Endothelial cell of umbilical vein (primary cell): ENCODE data around the gene MUTYH. TPM values are rescaled to one million over a fixed set of nuclear protein-coding genes. Genes with fewer than 3 reads are reported as not detected.

Experiments used
- BruUV-seq: library from RNA; stranded (reverse); fragments of 400-500 nt; replicated peaks from 2 replicates; lab custom pipeline; 2021; lab: Mats Ljungman, UMichigan
- CTCF ChIA-PET: fragments of 300-600, 350-600 bp; sonication (Branson Sonifier 250); formaldehyde crosslinking; loops from one replicate; lab custom pipeline; 2021; ENCODE audit warnings: antibody characterized with exemption, inconsistent platforms; lab: Charles Lee
- POLR2A ChIA-PET: fragments of 300-600, 350-600 bp; sonication (Branson Sonifier 250); formaldehyde crosslinking; loops from one replicate; lab custom pipeline; 2021; ENCODE audit warnings: antibody characterized with exemption, inconsistent platforms; lab: Charles Lee
- DNase-seq: peaks from one replicate; pipeline ENCODE4 v3.0.0-alpha.2; 2011; ENCODE audit warnings: low read depth, low spot score
- FAIRE-seq: peaks from 2 replicates; lab custom pipeline; 2011; peaks lifted over from hg19 to GRCh38; lab: Jason Lieb, UNC
- H2AFZ ChIP-seq: 2 replicates; pipeline ENCODE4 v1.6.0; 2012; ENCODE audit warnings: low read depth, low read length, control low read depth, inconsistent platforms
- H3K27ac ChIP-seq: 2 replicates; pipeline ENCODE4 v1.5.1; 2011; ENCODE audit warnings: low read depth, mild to moderate bottlenecking, control low read depth, low read length, moderate library complexity; ENCODE audit not compliant: insufficient read depth
- H3K27me3 ChIP-seq, 2 experiments: 2 replicates each; pipeline versions ENCODE4 v1.6.0 to v1.6.1; 2011; ENCODE audit warnings: low read length in 2 of 2, mixed read lengths in 1 of 2; ENCODE audit not compliant: control insufficient read depth in 2 of 2, insufficient read depth in 2 of 2
- H3K36me3 ChIP-seq, 2 experiments: 2 replicates in 1 of 2; 3 replicates in 1 of 2; pipeline ENCODE4 v1.5.1; 2011; ENCODE audit warnings: low read length in 2 of 2, mild to moderate bottlenecking in 1 of 2, moderate library complexity in 1 of 2; ENCODE audit not compliant: control insufficient read depth in 2 of 2, insufficient read depth in 2 of 2; ENCODE audit errors: extremely low read depth in 1 of 2
- H3K4me1 ChIP-seq: 3 replicates; pipeline ENCODE4 v1.5.1; 2011; ENCODE audit warnings: mild to moderate bottlenecking, low read length; ENCODE audit not compliant: control insufficient read depth, insufficient read depth; ENCODE audit errors: extremely low read depth
- H3K4me2 ChIP-seq: 2 replicates; pipeline ENCODE4 v1.6.1; 2011; ENCODE audit warnings: low read length, control low read depth, mixed read lengths; ENCODE audit not compliant: insufficient read depth
- H3K4me3 ChIP-seq, 3 experiments: fragments of 200-600 bp in 1 of 3; sonication (generic), shearing (Covaris generic) in 1 of 3; replicated peaks in 1 of 3; 2 replicates each; pipeline ENCODE4 v1.5.1; 2011 to 2016; ENCODE audit warnings: control low read depth in 3 of 3, low read length in 3 of 3, mild to moderate bottlenecking in 2 of 3, inconsistent platforms in 1 of 3, low read depth in 1 of 3, moderate library complexity in 1 of 3; ENCODE audit not compliant: insufficient read depth in 1 of 3
- H3K79me2 ChIP-seq: 2 replicates; pipeline ENCODE4 v1.6.0; 2012; ENCODE audit warnings: low read length, inconsistent platforms; ENCODE audit not compliant: control insufficient read depth, insufficient read depth
- H3K9ac ChIP-seq: replicated peaks from 2 replicates; pipeline ENCODE3; 2011; ENCODE audit warnings: low read length, control low read depth; ENCODE audit not compliant: insufficient read depth; ENCODE audit errors: extremely low read depth
- H3K9me1 ChIP-seq: replicated peaks from 3 replicates; pipeline ENCODE4 v1.6.0; 2011; ENCODE audit warnings: mild to moderate bottlenecking, low read length; ENCODE audit not compliant: control insufficient read depth, insufficient read depth; ENCODE audit errors: extremely low read depth
- H3K9me3 ChIP-seq: replicated peaks from 2 replicates; pipeline ENCODE4 v1.5.1; 2012; ENCODE audit warnings: low read length, inconsistent platforms; ENCODE audit not compliant: control insufficient read depth, insufficient read depth
- H4K20me1 ChIP-seq: replicated peaks from 2 replicates; pipeline ENCODE3; 2011; ENCODE audit warnings: mild to moderate bottlenecking, low read length; ENCODE audit not compliant: control insufficient read depth, insufficient read depth; ENCODE audit errors: extremely low read depth
- EZH2 ChIP-seq: IDR thresholded peaks from 2 replicates; pipeline ENCODE4 v1.6.1; 2012; ENCODE audit warnings: borderline replicate concordance, low read depth, mild to moderate bottlenecking, moderate library complexity, low read length, inconsistent platforms; ENCODE audit not compliant: severe bottlenecking
- FOS ChIP-seq: IDR thresholded peaks from 2 replicates; pipeline ENCODE4 v1.6.1; 2011; ENCODE audit warnings: mild to moderate bottlenecking, low read length, moderate library complexity, borderline replicate concordance; ENCODE audit not compliant: insufficient read depth
- GATA2 ChIP-seq: IDR thresholded peaks from 2 replicates; pipeline ENCODE4 v1.7.0; 2011; ENCODE audit warnings: low read depth, mild to moderate bottlenecking, moderate library complexity, mixed read lengths, low read length; ENCODE audit not compliant: insufficient read length, insufficient read depth
- JUN ChIP-seq: IDR thresholded peaks from 2 replicates; pipeline ENCODE4 v1.6.1; 2011; ENCODE audit warnings: borderline replicate concordance, low read depth; ENCODE audit not compliant: insufficient read length, insufficient read depth
- MAX ChIP-seq: IDR thresholded peaks from 2 replicates; pipeline ENCODE4 v1.6.1; 2011; ENCODE audit not compliant: insufficient read depth, insufficient read length
- MYC ChIP-seq: IDR thresholded peaks from one replicate; pipeline ENCODE4 v1.6.1; 2011; ENCODE audit warnings: mild to moderate bottlenecking, low read depth, low read length
- POLR2A ChIP-seq: IDR thresholded peaks from 2 replicates; pipeline ENCODE4 v1.6.1; 2012; ENCODE audit warnings: low read depth, mild to moderate bottlenecking, control low read depth, low read length
- POLR2AphosphoS5 ChIP-seq: IDR thresholded peaks from 2 replicates; pipeline ENCODE4 v1.6.1; 2012; ENCODE audit warnings: low read depth, mild to moderate bottlenecking, control low read depth, low read length, moderate library complexity; ENCODE audit not compliant: insufficient read depth
- dilution Hi-C: fragments of 300-500 bp; cut with MboI; formaldehyde crosslinking; loops from one replicate; pipeline ENCODE4 v1.15.0; 2019; ENCODE audit warnings: low sequenced_read_pairs; ENCODE audit not compliant: extremely low pct_ligation_motif_present
- intact Hi-C: fragments of 100-400 bp; cut with micrococcal nuclease; formaldehyde crosslinking; loops from one replicate; pipeline ENCODE4 v1.10.0; 2022
- polyA plus RNA-seq, 4 experiments: library from polyadenylated mRNA; depleted of rRNA in 3 of 4; stranded (reverse) in 3 of 4; unstranded in 1 of 4; fragments of >200 nt; gene quantifications; 2 replicates each; pipeline versions ENCODE4 v1.2.1 to v1.2.3, GENCODE V29; 2011 to 2012; ENCODE audit warnings: missing spikeins in 1 of 4
- total RNA-seq: library from RNA; stranded (reverse); gene quantifications from 2 replicates; pipeline ENCODE4 v1.2.3, GENCODE V29; 2021
- TF ChIP-seq, protein P1 (sequence below), 2 donors: IDR thresholded peaks; 1 replicate in 1 of 2; 2 replicates in 1 of 2; pipeline ENCODE4 v1.5.1; 2011; ENCODE audit warnings: low read length in 2 of 2, mild to moderate bottlenecking in 2 of 2, moderate library complexity in 2 of 2, control low read depth in 1 of 2, inconsistent platforms in 1 of 2, low read depth in 1 of 2; ENCODE audit not compliant: insufficient read depth in 1 of 2; ENCODE audit errors: extremely low read depth in 1 of 2

Gene MUTYH
- total and polyA plus RNA-seq, 2 donors (not counting 3 experiments of a cell fraction or from before 2014, with no cell fraction given): 12.3 to 16.6 TPM

DNA sequence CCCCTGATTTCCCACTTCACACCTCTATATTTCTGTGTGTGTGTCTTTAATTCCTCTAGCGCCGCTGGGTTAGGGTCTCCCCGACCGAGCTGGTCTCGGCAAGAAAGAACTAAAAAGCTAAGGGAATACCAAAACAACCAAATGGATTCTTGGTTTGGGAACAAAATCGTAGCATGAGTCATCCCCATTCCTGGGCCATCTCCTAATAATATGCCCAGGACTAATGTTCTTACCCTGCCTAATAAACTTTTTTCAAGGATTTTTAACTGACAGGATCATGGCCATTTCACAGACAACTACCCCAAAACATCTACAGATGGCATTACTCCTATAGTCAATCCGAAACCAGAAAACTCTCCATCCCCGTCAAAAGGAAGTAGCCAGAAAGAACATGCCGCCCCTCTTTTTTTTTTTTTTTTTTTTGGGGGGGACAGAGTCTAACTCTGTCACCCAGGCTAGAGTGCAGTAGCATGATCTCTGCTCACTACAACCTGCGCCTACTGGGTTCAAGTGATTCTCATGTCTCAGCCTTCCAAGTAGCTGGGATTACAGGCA lies 17.7 kb downstream of the MUTYH start:
- no peak for TF ChIP-seq POLR2AphosphoS5
- no peak for TF ChIP-seq JUN
- TF ChIP-seq GATA2: no peak
- no peak for TF ChIP-seq MAX
- TF ChIP-seq POLR2A: no peak
- TF ChIP-seq MYC: no peak
- ChIA-PET CTCF (no interaction called here), POLR2A (no interaction called here)
- no peak for FAIRE-seq
- H3K27ac ChIP-seq: no peak overlapping the region
- DNase-seq: no peak
- H3K79me2 ChIP-seq: peaks cover 3% of the 10 kb centered on the region
- dilution Hi-C loops (no loop called here), intact Hi-C loops (no loop called here)
- no peak overlapping the region for H2AFZ ChIP-seq
- H3K9me1 ChIP-seq: no peaks in the 10 kb centered on the region
- H3K27me3 ChIP-seq: no peaks in the 10 kb centered on the region
- H3K4me3 ChIP-seq: no peak overlapping the region
- no peaks in the 10 kb centered on the region for H3K9me3 ChIP-seq
- BruUV-seq: no TSS peak
- H4K20me1 ChIP-seq: no peaks in the 10 kb centered on the region
- no peak overlapping the region for H3K4me2 ChIP-seq
- no peak overlapping the region for H3K9ac ChIP-seq
- peaks cover 14% of the 10 kb centered on the region for H3K4me1 ChIP-seq
- no peaks in the 10 kb centered on the region for H3K36me3 ChIP-seq

GRCh38 chr1:45321444-45321843 lies 18.8 kb downstream of the MUTYH start:
- no peaks in the 10 kb centered on the region for H3K36me3 ChIP-seq
- TF ChIP-seq FOS: no peak
- no peak for TF ChIP-seq EZH2
- TF ChIP-seq, protein P1, sequence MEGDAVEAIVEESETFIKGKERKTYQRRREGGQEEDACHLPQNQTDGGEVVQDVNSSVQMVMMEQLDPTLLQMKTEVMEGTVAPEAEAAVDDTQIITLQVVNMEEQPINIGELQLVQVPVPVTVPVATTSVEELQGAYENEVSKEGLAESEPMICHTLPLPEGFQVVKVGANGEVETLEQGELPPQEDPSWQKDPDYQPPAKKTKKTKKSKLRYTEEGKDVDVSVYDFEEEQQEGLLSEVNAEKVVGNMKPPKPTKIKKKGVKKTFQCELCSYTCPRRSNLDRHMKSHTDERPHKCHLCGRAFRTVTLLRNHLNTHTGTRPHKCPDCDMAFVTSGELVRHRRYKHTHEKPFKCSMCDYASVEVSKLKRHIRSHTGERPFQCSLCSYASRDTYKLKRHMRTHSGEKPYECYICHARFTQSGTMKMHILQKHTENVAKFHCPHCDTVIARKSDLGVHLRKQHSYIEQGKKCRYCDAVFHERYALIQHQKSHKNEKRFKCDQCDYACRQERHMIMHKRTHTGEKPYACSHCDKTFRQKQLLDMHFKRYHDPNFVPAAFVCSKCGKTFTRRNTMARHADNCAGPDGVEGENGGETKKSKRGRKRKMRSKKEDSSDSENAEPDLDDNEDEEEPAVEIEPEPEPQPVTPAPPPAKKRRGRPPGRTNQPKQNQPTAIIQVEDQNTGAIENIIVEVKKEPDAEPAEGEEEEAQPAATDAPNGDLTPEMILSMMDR (IDR thresholded peaks at IDR 0.05; ENCODE audit: extremely low read depth in 1 of 2, insufficient read depth in 1 of 2, low read depth in 1 of 2, low read length in 2 of 2): no peak
- no peak for TF ChIP-seq MYC
- TF ChIP-seq POLR2A: no peak
- TF ChIP-seq JUN: no peak
- TF ChIP-seq MAX: no peak
- TF ChIP-seq GATA2: no peak
- no peak for TF ChIP-seq POLR2AphosphoS5
- no peak overlapping the region for H3K9ac ChIP-seq
- POLR2A ChIA-PET: no interaction called here
- H3K79me2 ChIP-seq: no peaks in the 10 kb centered on the region
- H4K20me1 ChIP-seq: no peaks in the 10 kb centered on the region
- H3K4me1 ChIP-seq: peaks cover 6% of the 10 kb centered on the region
- no peaks in the 10 kb centered on the region for H3K9me1 ChIP-seq
- BruUV-seq: no TSS peak
- DNase-seq (no peak), FAIRE-seq (no peak)
- H3K4me3 ChIP-seq: no peak overlapping the region
- dilution Hi-C loops (no loop called here), intact Hi-C loops (no loop called here)
- H3K4me2 ChIP-seq: no peak overlapping the region
- no peak overlapping the region for H3K27ac ChIP-seq
- no peak overlapping the region for H2AFZ ChIP-seq
- CTCF ChIA-PET: interaction anchor here (1.4 kb wide), 1 partner anchor 13 kb away, joined by 3 read pairs; no protein-coding TSS in a partner anchor
- H3K9me3 ChIP-seq: no peaks in the 10 kb centered on the region
- peaks cover 0 to 2% of the 10 kb centered on the region in 2 experiments for H3K27me3 ChIP-seq
